H1 (cell line): ENCODE measurements around the gene C15orf61. TPM values are rescaled to one million over a fixed set of nuclear protein-coding genes. Genes with fewer than 3 reads are reported as not detected.
A peak's percentile ranks its signal among the peaks of the same experiment; 100 is the strongest.

ENCODE experiments used
- CTCF ChIA-PET: fragments of 300-600 bp; sonication (Branson Sonifier 250); formaldehyde crosslinking; loops from one replicate; lab custom pipeline; 2021; ENCODE audit not compliant: partially characterized antibody; lab: Charles Lee
- POLR2A ChIA-PET: fragments of 300-600 bp; sonication (Branson Sonifier 250); formaldehyde crosslinking; loops from one replicate; lab custom pipeline; 2021; ENCODE audit warnings: inconsistent platforms; ENCODE audit not compliant: partially characterized antibody; lab: Charles Lee
- DNase-seq, 2 experiments: peaks; one replicate each; pipeline versions ENCODE4 v3.0.0 to v3.0.0-alpha.2; 2010 to 2022; ENCODE audit warnings: low spot score in 2 of 2, low read depth in 1 of 2, mixed read lengths in 1 of 2
- FAIRE-seq: peaks from 2 replicates; lab custom pipeline; 2011; peaks lifted over from hg19 to GRCh38; lab: Jason Lieb, UNC
- H2AFZ ChIP-seq: 2 replicates; pipeline ENCODE4 v1.8.1; 2012; ENCODE audit warnings: low read length, inconsistent platforms
- H2AK5ac ChIP-seq: 2 replicates; pipeline ENCODE4 v1.6.1; 2013; ENCODE audit warnings: low read depth, low read length
- H2BK120ac ChIP-seq: replicated peaks from 2 replicates; pipeline ENCODE3; 2013; ENCODE audit warnings: low read depth, low read length, inconsistent platforms
- H2BK12ac ChIP-seq: 2 replicates; pipeline ENCODE4 v1.6.1; 2013; ENCODE audit warnings: low read depth, low read length
- H2BK15ac ChIP-seq: 2 replicates; pipeline ENCODE4 v1.6.1; 2013; ENCODE audit warnings: low read length
- H2BK20ac ChIP-seq: 2 replicates; pipeline ENCODE4 v1.6.1; 2013; ENCODE audit warnings: low read length
- H2BK5ac ChIP-seq: 2 replicates; pipeline ENCODE4 v1.6.1; 2013; ENCODE audit warnings: low read depth, low read length
- H3K14ac ChIP-seq: 2 replicates; pipeline ENCODE4 v1.6.1; 2013; ENCODE audit warnings: inconsistent platforms; ENCODE audit not compliant: insufficient read length
- H3K18ac ChIP-seq: 2 replicates; pipeline ENCODE4 v1.6.1; 2013; ENCODE audit warnings: low read length; ENCODE audit errors: extremely low read depth
- H3K23ac ChIP-seq: 2 replicates; pipeline ENCODE4 v1.6.1; 2013; ENCODE audit warnings: inconsistent platforms; ENCODE audit not compliant: insufficient read length
- H3K23me2 ChIP-seq: 2 replicates; pipeline ENCODE4 v1.6.1; 2013; ENCODE audit warnings: low read depth, low read length
- H3K27ac ChIP-seq: 2 replicates; pipeline ENCODE4 v1.6.1; 2011; ENCODE audit warnings: low read depth, low read length, inconsistent platforms
- H3K27me3 ChIP-seq, 4 experiments: replicated peaks in 1 of 4; 1 replicate in 1 of 4; 2 replicates in 3 of 4; pipeline versions ENCODE4 v1.6.1 to v1.8.1; 2011 to 2013; ENCODE audit warnings: low read length in 3 of 4, mild to moderate bottlenecking in 3 of 4, inconsistent platforms in 2 of 4, mixed read lengths in 2 of 4, moderate library complexity in 1 of 4; ENCODE audit not compliant: control insufficient read depth in 3 of 4, insufficient read depth in 3 of 4; ENCODE audit errors: extremely low read depth in 1 of 4
- H3K36me3 ChIP-seq, 4 experiments: 2 replicates each; pipeline versions ENCODE4 v1.6.1 to v1.8.1; 2011 to 2013; ENCODE audit warnings: mild to moderate bottlenecking in 4 of 4, low read length in 3 of 4, moderate library complexity in 2 of 4, control low read depth in 1 of 4, inconsistent platforms in 1 of 4; ENCODE audit not compliant: insufficient read depth in 4 of 4, control insufficient read depth in 2 of 4
- H3K4ac ChIP-seq: replicated peaks from 2 replicates; pipeline ENCODE3; 2013; ENCODE audit warnings: low read length, low read depth, mixed read lengths, inconsistent platforms; ENCODE audit not compliant: insufficient read length
- H3K4me1 ChIP-seq, 4 experiments: replicated peaks in 1 of 4; 1 replicate in 1 of 4; 2 replicates in 3 of 4; pipeline versions ENCODE4 v1.6.1 to v1.8.1; 2011 to 2013; ENCODE audit warnings: low read length in 3 of 4, inconsistent platforms in 2 of 4, mixed read lengths in 1 of 4; ENCODE audit not compliant: insufficient read depth in 4 of 4, control insufficient read depth in 3 of 4
- H3K4me2 ChIP-seq, 2 experiments: 2 replicates each; pipeline versions ENCODE4 v1.6.1 to v1.8.1; 2011 to 2013; ENCODE audit warnings: low read depth in 2 of 2, low read length in 2 of 2, control low read depth in 1 of 2, inconsistent platforms in 1 of 2, mild to moderate bottlenecking in 1 of 2; ENCODE audit not compliant: insufficient read depth in 1 of 2
- H3K4me3 ChIP-seq, 4 experiments: fragments of 200-600, 300-600 bp in 1 of 4; sonication (generic), shearing (Covaris generic), sonication (Bioruptor Twin) in 1 of 4; 2 replicates each; pipeline versions ENCODE4 v1.5.1 to v1.8.1; 2011 to 2016; ENCODE audit warnings: low read length in 4 of 4, low read depth in 3 of 4, control low read depth in 2 of 4, inconsistent platforms in 2 of 4, mild to moderate bottlenecking in 2 of 4, mixed read lengths in 1 of 4, moderate library complexity in 1 of 4; ENCODE audit not compliant: insufficient read depth in 2 of 4; ENCODE audit errors: extremely low read depth in 1 of 4
- H3K56ac ChIP-seq: replicated peaks from 2 replicates; pipeline ENCODE3; 2013; ENCODE audit warnings: low read depth, mild to moderate bottlenecking, mixed read lengths, low read length, inconsistent platforms; ENCODE audit not compliant: insufficient read length
- H3K79me1 ChIP-seq: 2 replicates; pipeline ENCODE4 v1.6.1; 2013; ENCODE audit warnings: low read depth, low read length, control low read depth
- H3K79me2 ChIP-seq, 2 experiments: 2 replicates each; pipeline versions ENCODE4 v1.6.1 to v1.8.1; 2012 to 2013; ENCODE audit warnings: low read length in 2 of 2, mild to moderate bottlenecking in 2 of 2, inconsistent platforms in 1 of 2; ENCODE audit not compliant: insufficient read depth in 2 of 2, control insufficient read depth in 1 of 2
- H3K9ac ChIP-seq, 4 experiments: replicated peaks in 1 of 4; 1 replicate in 1 of 4; 2 replicates in 3 of 4; pipeline versions ENCODE4 v1.6.1 to v1.8.1; 2011 to 2013; ENCODE audit warnings: low read depth in 3 of 4, low read length in 3 of 4, control low read depth in 2 of 4, mild to moderate bottlenecking in 2 of 4, moderate library complexity in 2 of 4, inconsistent platforms in 1 of 4; ENCODE audit errors: extremely low read depth in 1 of 4
- H3K9me3 ChIP-seq, 2 experiments: 2 replicates each; pipeline versions ENCODE4 v1.6.1 to v1.8.1; 2012 to 2013; ENCODE audit warnings: mild to moderate bottlenecking in 2 of 2, moderate library complexity in 2 of 2, control low read depth in 1 of 2, inconsistent platforms in 1 of 2, low read depth in 1 of 2, low read length in 1 of 2, mixed read lengths in 1 of 2; ENCODE audit not compliant: insufficient read depth in 2 of 2
- H4K20me1 ChIP-seq, 2 experiments: replicated peaks in 1 of 2; 2 replicates each; pipeline versions ENCODE3 to v1.8.1; 2011 to 2013; ENCODE audit warnings: inconsistent platforms in 2 of 2, low read length in 2 of 2, mild to moderate bottlenecking in 1 of 2; ENCODE audit not compliant: insufficient read depth in 2 of 2, control insufficient read depth in 1 of 2
- H4K5ac ChIP-seq: 2 replicates; pipeline ENCODE4 v1.6.1; 2013; ENCODE audit warnings: low read length, low read depth, mixed read lengths, inconsistent platforms; ENCODE audit not compliant: insufficient read length
- H4K8ac ChIP-seq: 2 replicates; pipeline ENCODE4 v1.8.0; 2013; ENCODE audit warnings: mild to moderate bottlenecking, moderate library complexity, low read length, inconsistent platforms; ENCODE audit not compliant: insufficient read depth; ENCODE audit errors: extremely low read depth
- H4K91ac ChIP-seq: replicated peaks from 2 replicates; pipeline ENCODE3; 2013; ENCODE audit warnings: low read length, mixed read lengths, inconsistent platforms; ENCODE audit not compliant: insufficient read length
- CBX8 ChIP-seq: fragments of 300-800, 300-1000 bp; sonication (generic); IDR thresholded peaks from 2 replicates; pipeline ENCODE4 v1.7.1; 2016; ENCODE audit warnings: low read depth, low read length, borderline replicate concordance
- EGR1 ChIP-seq: IDR thresholded peaks from 2 replicates; pipeline ENCODE4 v1.6.1; 2011; ENCODE audit warnings: low read depth, low read length, borderline replicate concordance
- JUND ChIP-seq: IDR thresholded peaks from 2 replicates; pipeline ENCODE4 v1.6.1; 2011; ENCODE audit warnings: mild to moderate bottlenecking, improper control_type of control experiment, low read length
- KDM5A ChIP-seq: fragments of 200-600 bp; IDR thresholded peaks from 2 replicates; pipeline ENCODE4 v1.7.1; 2012; ENCODE audit warnings: mild to moderate bottlenecking, low read length, inconsistent platforms, mixed read lengths
- RAD21 ChIP-seq, 2 experiments: IDR thresholded peaks in 1 of 2; conservative IDR thresholded peaks in 1 of 2; 2 replicates each; pipeline ENCODE4 v1.6.1; 2011; ENCODE audit warnings: low read depth in 2 of 2, low read length in 2 of 2, improper control_type of control experiment in 1 of 2, inconsistent platforms in 1 of 2, mild to moderate bottlenecking in 1 of 2, moderate library complexity in 1 of 2
- SP4 ChIP-seq: IDR thresholded peaks from 2 replicates; pipeline ENCODE4 v1.6.1; 2012; ENCODE audit warnings: low read length, inconsistent platforms
- SRF ChIP-seq: IDR thresholded peaks from 2 replicates; pipeline ENCODE4 v1.6.1; 2011; ENCODE audit warnings: mild to moderate bottlenecking, low read depth, low read length, moderate library complexity
- YY1 ChIP-seq: IDR thresholded peaks from 2 replicates; pipeline ENCODE4 v1.6.1; 2011; ENCODE audit warnings: low read depth, mild to moderate bottlenecking, low read length
- ZNF274 ChIP-seq: IDR thresholded peaks from 2 replicates; pipeline ENCODE4 v1.7.0; 2012; ENCODE audit warnings: low read length, borderline replicate concordance; ENCODE audit errors: extremely low read depth
- WGBS, 2 experiments: shearing (Covaris generic) in 1 of 2; methylation state at CpG; one replicate each; pipeline versions ENCODE4 v1.1.6 to v1.1.7; 2013 to 2015; ENCODE audit warnings: low lambda C conversion rate in 2 of 2, mixed read lengths in 2 of 2, inconsistent platforms in 1 of 2, low coverage in 1 of 2, missing lambda C conversion rate in 1 of 2; ENCODE audit not compliant: insufficient replicate concordance in 2 of 2, insufficient coverage in 1 of 2, insufficient read length in 1 of 2; ENCODE audit errors: extremely low coverage in 1 of 2, missing lambda C conversion rate in 1 of 2; 5-methylcytosine and 5-hydroxymethylcytosine counted together
- polyA plus RNA-seq, 7 experiments: library from polyadenylated mRNA; depleted of rRNA in 3 of 7; stranded (reverse) in 5 of 7; unstranded in 2 of 7; fragments of >200 nt in 5 of 7; fragments of 200-250 nt in 2 of 7; gene quantifications; 1 replicate in 5 of 7; 2 replicates in 1 of 7; 4 replicates in 1 of 7; pipeline versions ENCODE4 v1.2.1 to v1.2.3, GENCODE V29; 2011 to 2013; ENCODE audit warnings: missing spikeins in 2 of 7, mixed read lengths in 2 of 7
- total RNA-seq: library from RNA; stranded (reverse); fragmentation: NEBNext Ultra II Directional; extraction: Animal tissue kit (Norgen Biotek cat#: 25700); gene quantifications from 2 replicates; pipeline ENCODE4 v1.2.1, GENCODE V29; 2021

Gene C15orf61
- total and polyA plus RNA-seq, 2 of the 8 experiments (the other 6 are each of a cell fraction or from before 2014, with no cell fraction given): 1.7 to 2.0 TPM

- ChIA-PET POLR2A (interaction anchor here (2.8 kb wide), 1 partner anchor 17 kb away, joined by 8 read pairs; the partner anchor contains the start of gene C15orf61), CTCF (interaction anchor here (0.7 to 1.3 kb wide), 2 partner anchors 20 to 331 kb away, joined by 3 read pairs; no protein-coding TSS in a partner anchor)
- Histone ChIP-seq H3K4me1 (peaks cover 0 to 10% (median 4%) of the 10 kb centered on the region in 4 experiments; a peak in 3 of 7 replicates), H2AFZ (no peak overlapping the region), H2BK12ac (no peak overlapping the region), H3K9me3 (no peaks in the 10 kb centered on the region), H4K91ac (no peak overlapping the region), H3K56ac (no peak overlapping the region), H2AK5ac (no peak overlapping the region), H4K8ac (no peak overlapping the region), H2BK15ac (no peak overlapping the region), H2BK120ac (no peak overlapping the region), H3K4me2 (no peak overlapping the region; a peak in 1 of 4 replicates), H3K79me2 (no peaks in the 10 kb centered on the region), H3K27ac (no peak overlapping the region), H3K36me3 (no peaks in the 10 kb centered on the region), H3K9ac (peak overlapping the region in 1 of 4 experiments; percentile 8; a peak in 1 of 7 replicates), H4K20me1 (no peaks in the 10 kb centered on the region), H3K23me2 (no peaks in the 10 kb centered on the region), H3K4me3 (no peak overlapping the region), H3K23ac (no peak overlapping the region), H3K27me3 (no peaks in the 10 kb centered on the region), H4K5ac (no peak overlapping the region), H3K18ac (no peak overlapping the region), H3K14ac (no peak overlapping the region), H3K79me1 (no peaks in the 10 kb centered on the region), H3K4ac (no peak overlapping the region), H2BK20ac (no peak overlapping the region), H2BK5ac (no peak overlapping the region)
- FAIRE-seq (no peak), DNase-seq (no peak)
- 83% methylated on average over 6 of the region's 6 CpGs; no CpG with 5 or more reads in 1 of the 2 experiments for WGBS, 2 experiments
- TF ChIP-seq YY1: no peak
- TF ChIP-seq JUND: no peak
- TF ChIP-seq SRF: no peak
- TF ChIP-seq ZNF274: no peak
- no peak for TF ChIP-seq EGR1
- no peak for TF ChIP-seq CBX8
- TF ChIP-seq SP4: no peak
- no peak for TF ChIP-seq RAD21 (IDR thresholded peaks at IDR 0.05 in 1 of 2, conservative IDR thresholded peaks at IDR 0.05 in 1 of 2; ENCODE audit: low read depth in 2 of 2, low read length in 2 of 2)
- no peak for TF ChIP-seq KDM5A
These were observed 16.9 kb upstream of the C15orf61 start for GRCh38 chr15:67504056-67504455.
